Middle frontal gyrus (tissue), 1 donor: ENCODE results near the gene GNAO1.

Source experiments
- DNase-seq: peaks from one replicate; pipeline ENCODE4 v3.0.0-alpha.2; 2015; ENCODE audit warnings: low spot score; ENCODE audit errors: extremely low spot score

GNAO1 gene

DNA sequence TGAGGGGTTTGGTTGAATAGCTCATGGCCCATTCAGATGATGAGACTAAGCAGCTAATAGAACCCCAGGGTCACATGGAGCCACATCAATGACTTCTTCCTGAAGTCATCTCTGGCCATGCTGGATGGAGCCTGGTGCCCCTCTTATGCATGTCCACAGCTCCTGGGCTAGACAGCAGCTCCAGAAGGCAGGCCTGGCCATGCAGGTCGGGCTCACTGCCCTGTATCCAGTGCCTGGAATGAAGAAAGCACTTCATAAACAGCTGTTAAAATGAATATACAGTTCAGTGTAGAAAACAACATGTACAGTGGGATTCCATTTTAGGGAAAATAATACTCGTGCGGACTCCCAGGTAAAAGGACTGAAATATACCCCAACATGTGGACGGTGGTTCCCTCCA is 73.9 kb downstream of the GNAO1 start:
- no peak for DNase-seq

DNA sequence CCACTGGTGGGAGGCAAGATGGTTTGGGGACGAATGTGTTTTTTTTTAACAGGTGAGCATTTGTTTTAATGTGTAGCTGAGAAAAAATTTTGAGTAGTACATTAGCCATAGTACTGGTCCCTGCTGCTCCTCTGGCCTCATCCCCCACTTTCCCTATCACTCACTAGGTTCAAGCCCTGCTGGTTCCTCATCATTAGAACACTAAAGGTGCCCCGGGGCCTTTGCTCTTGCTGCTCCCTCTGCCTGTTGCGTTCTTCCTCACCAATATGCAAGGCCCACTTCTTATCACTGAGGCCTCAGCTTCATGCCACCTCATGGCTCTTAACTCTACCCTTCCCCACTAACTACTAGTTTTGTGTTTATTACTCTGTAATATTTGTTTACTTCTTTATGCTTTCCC is 74.5 kb downstream of the GNAO1 start:
- DNase-seq = no peak

DNA sequence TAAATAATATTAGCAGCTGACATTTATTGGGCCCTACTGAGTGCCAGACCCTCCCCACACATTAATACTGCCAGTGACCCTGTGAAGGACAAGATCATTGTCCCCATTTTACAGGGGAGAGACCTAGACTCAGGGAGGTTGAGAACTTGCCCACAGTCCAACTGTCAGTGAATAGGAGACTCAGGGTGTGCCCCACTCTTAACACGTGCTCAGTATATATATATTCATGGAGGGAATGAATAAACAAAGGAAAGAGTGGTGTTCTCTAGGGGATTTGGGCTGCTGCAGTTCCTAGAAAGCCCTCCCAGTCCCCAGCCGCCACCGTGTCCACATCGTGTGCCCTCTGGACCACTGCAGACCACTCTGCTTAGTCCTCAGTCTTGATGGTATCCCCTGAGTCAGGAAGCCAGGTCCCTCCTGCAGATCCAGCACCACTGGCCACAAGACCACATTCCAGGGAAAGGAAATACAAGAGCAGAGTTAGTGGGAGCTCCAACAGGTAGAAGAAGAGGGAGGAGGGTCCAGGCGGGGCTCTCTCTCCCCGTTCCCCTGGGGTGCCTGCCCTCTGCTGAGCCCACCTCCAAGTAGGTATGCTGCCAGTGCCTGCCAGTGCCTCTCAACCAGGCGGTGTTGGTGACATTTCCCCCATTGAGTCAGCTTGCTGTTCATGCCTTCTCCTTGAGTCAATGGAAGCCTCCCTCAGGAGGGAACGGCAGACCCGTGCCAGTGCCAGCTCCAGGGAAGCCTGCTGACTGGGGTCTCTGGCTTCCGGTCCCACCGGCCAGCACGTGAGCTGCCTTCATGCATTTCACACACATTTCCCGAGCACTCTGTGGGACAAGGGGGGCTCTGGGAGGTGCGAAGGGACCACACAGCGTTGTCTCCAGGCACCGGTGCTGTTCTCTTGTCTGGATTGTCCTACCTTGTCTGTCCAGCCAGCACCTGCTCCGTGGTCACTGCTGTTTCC is 75.6 kb downstream of the GNAO1 start:
- DNase-seq = no peak

DNA sequence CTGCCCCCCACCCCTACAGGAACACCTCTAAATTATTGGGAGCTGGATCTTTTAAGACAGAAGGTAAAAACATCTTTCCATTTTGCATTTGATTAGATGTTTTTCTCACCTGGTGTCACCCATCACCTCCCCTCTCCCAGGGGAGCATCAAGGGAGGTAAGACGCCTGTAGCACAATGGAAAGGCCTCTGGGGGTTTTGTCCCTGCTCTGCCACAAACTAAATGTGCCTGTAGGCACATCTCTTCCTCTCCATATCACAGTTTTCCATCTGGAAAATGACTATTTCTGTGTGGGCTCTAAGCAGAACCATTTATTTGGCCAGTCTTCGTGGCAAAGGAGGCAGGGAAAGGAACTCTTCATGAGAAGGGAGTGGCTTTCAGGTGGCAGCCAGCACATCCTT is 76.6 kb downstream of the GNAO1 start:
- no peak for DNase-seq

DNA sequence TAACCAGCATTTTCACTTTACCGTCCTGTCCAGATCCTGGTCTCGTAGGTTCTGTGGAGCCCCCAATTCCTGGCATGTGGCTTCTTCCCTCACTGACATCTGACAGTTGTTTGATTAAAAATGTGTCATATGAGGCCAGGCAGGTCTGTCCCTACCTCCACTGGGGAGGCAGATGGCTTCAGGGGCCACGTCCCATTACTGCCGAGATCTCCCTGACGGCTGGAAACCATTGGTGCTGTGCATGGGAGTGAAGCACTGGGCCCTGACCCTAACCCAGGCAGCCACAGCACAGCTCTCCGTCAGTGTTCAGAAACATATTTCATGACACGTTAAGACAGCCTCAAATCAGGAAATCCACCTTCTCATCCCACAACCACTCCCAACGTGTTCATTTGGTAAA is 77.5 kb downstream of the GNAO1 start:
- no peak for DNase-seq

DNA sequence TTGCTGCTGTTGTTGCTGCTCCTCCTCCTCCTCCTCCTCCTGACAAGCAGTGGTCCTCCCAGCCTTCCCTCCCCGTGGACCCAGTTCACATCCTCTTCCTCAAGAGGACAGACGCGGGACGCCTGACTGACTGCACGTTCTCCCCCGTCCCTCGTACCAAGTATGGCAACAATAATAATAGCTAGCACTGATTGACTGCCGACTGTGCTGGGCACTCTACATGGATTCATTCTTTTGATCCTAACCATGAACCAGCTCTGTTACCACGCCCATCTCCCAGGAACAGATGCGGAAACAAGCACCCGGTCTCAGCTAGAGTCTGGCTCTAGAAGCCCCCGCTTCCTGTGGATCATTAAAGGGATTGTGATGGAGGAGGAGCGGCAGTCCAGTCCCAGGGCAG is 78.0 kb downstream of the GNAO1 start:
- DNase-seq = no peak

DNA sequence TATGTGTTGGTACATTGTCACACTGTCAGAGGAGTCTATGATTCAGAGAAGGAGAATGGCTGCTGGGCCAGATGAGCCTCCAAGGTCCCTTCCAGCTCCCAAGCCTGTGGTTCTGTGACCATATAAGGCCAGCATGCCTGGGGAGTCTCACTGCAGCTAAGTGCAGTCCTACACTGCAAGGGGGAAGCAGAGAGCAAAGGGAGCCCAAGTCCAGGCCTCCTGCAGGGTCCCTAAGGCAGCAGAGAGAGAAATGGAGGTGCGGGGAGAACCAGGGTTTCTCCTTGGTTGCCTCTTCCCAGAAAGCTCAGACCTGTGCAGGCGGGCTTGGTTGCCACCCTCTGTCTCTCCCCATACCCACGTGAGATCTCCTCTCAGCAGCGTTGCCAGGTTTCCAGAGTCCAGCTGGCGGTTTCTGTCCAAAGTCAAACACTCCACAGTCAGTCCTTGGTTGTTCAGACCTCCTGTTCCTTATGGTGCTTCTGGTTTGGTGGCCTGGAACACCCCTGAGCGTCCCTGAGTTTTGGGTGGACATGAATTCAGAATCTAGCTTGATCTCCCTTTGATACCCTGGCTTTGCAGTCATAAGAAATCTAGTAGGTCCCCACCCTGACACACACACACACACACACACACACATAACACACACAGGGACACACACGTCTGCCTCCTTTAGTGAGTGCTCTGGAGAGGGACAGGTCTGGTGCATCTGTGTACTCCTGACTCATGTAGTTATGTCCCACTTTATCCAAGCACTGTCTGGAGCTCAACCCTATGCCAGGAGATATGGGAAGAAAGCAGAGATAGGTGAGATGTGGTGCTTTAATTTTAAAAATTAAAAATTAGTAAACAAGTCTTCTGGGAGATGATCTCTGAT is 78.8 kb downstream of the GNAO1 start:
- no peak for DNase-seq

DNA sequence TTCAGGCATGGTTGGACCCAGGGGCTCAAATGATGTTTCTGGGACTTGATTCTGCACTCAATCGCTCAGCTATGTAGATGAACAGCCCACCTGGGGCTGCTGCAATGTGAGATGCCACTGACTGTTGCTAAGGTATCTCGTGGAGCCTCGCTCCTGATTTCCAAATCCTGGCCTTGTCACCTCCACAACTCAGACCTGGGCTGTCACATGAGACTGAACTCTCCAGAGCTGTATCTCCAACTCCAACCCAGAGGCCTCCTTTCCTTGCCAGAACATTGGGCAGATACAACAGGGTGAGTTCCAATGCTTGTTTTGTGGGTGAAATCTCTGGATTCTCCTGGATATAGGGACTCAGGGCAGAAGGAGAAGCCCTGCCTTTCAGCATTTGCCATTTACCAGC is 79.5 kb downstream of the GNAO1 start:
- DNase-seq = no peak

DNA sequence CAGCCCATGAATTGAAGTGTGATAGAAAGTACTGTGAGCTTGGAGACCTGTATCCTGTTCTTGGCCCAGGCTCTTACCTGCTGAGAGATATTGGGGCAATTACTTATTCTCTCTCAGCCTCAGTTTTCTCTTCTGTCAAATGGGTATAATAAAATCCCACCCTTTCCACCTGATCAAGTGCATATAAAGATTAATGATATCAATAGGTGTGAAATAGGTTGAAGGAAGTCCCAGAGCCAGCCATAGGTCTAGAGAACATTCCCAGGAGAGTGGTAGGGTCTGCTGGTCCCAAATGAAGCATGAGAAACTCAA is 81.2 kb downstream of the GNAO1 start:
- no peak for DNase-seq

DNA sequence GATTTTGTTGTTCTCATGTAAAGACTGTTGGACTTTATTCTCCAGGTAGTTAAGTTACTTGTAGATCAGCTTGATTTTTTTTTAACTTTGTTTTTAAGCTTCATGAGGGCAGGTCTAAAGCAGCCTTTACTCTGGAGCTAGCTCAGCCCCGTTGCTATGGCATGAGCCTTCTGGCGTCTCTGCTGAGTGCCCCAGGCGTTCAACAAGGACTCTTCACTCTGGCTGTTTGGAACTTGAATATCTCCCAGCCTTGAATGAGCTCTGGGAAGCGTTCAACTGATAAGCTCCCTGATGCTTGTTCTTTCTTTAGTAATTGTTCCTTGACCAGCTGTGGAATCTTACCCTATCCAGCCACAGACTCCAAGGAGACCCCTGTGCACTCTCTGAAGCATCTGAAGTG is 82.3 kb downstream of the GNAO1 start:
- DNase-seq = no peak

DNA sequence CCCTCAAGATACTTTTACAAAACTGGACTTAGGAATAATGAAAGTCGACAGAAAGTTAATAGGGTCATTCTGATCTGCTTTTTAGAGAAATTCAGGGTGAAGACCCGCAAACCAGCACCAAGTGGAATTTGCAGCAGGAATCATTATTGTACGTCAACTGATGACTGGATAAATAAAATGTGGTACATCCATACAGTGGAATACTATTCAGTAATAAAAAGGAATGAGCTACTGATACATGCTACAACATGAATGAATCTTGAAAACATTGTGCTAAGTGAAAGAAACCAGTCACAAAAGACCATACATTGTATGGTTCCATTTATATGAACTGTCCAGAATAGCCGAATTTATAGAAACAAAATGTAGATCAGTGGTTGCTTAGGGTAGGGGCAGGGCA is 83.1 kb downstream of the GNAO1 start:
- DNase-seq = no peak

DNA sequence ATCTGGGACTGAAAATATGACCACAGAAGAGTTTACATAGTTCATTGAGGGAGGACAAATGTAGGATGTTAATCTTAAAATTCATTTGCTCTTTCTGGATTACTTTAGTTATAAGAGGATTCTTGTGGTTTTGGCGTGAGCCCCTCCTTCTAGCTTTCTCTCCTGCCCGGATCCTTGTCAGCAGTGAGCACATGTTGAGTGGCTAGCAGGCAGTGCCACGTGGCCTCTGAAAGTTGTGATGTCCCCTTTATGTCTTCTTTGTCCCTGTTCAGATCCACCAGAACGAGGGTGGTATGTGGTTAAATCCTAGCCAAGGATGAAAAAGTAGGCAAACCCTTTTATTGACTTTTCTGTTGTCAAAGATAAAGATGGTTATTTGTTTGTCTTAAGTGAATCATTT is 83.8 kb downstream of the GNAO1 start:
- DNase-seq = no peak

DNA sequence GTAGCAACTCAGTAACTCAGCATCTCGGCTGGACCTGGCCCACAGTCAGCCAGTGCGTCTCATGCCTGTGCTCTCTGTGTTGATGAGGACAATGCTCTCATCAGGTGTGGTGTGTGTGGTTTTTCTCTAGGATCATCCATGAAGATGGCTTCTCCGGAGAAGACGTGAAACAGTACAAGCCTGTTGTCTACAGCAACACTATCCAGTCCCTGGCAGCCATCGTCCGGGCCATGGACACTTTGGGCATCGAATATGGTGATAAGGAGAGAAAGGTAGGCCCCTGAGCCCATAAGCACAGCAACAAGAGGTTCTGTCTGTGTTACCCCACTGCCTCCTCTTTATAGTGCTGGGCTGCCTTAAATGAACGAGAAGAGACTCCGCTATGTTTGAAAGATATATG is 84.5 kb downstream of the GNAO1 start:
- no peak for DNase-seq

DNA sequence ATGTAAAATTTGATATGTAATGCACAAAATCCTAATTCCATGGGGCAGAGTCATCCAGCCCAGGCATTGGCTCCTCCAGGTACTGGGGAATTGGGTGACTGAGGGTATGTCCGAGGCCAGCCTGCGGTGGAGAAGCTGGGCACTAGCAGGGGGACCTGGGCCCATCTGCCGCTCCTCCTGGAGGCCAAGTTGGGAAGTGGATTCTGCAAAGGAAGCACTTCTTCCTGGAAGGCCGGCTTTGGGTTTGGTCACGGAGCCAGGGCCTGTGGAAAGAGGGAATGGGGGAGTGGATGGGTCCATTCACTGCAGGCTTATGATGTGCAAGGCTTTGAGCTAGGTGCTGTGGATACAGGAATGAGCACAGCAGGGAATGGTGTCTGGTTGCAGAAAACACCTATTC is 85.8 kb downstream of the GNAO1 start:
- no peak for DNase-seq

DNA sequence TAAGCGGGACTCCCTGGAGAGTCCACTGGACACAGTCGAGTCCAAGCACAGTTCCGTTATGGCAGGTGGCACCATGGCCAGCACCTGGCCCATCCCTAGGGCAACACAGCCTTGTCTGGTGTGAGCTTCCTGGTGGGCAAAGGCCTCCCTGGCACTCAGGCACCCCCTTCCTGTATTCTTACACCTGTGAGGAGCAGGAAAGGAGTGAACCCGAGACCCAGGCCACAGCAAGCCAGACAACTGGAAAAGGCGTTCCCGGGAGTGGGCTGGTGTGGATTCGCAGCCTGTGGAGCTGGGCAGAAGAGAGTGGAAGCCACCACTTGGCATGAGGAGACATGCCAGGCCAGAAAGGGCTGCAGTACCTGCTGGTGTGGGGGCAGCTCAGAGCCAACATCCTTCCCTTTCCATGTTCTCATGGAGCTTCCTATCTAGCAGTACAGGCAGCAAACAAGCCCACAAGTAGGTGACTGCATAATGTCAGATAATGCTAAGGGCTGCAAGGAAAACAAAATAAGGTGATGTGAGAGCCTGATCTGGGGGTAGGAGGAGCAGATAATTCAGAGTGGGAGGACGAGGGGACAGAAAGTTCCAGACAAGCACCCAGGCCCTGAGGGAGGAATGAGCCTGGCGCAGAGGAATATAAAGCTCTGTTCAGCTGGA is 87.0 kb downstream of the GNAO1 start:
- no peak for DNase-seq

DNA sequence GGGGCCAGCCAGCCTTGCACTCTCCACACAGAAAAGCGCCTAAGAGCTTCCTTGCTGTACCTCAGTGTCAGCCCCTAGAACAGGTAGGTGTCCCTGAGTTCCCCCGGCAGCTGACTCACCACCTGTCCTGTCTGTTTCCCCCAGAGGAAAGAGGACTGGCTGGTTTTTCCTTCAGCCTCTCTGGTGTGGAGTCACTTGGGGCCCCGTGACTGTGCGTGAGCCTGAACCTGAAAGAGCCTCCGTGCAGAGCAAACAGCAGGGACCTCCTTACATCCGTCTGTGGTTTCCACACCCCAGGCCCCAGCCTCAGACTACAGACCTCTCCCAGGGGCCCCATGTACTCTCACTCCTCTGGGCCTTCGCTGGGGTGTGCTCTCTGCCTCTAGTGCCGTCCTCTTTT is 87.8 kb downstream of the GNAO1 start:
- no peak for DNase-seq

DNA sequence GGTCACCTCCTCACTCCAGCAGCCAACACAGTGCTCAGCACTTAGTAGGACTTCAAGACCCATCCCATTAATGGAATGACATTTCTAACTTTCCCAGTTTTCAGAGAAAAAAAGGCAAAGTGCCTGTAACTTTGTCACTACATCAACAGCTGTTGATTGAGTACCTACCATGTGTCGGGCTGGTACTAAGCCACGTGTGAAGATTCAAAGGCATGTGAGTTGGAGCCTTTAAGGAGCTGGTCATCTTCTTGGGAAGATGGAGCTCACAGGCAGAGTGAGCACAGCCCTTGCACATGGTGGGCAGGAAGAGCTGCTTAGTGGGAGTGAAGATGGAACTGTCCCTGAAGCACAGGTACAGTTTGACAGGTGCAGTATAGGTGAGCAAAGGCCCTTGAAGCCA is 88.6 kb downstream of the GNAO1 start:
- DNase-seq = no peak

DNA sequence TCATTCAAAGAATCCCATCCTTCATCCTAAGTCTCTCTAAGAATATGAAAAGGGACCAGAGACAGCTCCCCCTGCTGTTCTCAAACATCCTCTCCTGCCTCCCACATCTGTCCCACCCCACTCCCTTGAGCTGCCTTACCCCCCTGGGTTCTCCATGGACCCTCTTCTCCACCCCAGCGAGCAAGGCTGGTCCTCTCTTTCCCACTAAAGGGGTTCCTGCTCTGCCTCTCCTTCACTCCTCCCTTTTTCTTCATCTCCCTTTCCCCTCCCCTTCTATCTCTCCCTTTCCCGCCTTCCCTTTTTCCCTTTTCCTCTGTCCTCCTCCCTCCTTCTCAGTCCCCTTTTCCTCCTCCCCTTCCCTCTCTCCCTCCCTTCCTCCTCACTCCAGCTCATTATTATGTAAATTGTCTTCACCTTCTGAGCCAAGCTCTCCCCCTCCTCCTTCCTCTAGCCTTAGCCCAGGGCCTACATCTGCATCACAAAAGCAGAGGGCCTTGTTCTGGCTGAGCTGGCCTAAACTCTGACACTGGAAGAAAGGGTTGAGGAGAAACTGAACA is 90.0 kb downstream of the GNAO1 start:
- DNase-seq = no peak

DNA sequence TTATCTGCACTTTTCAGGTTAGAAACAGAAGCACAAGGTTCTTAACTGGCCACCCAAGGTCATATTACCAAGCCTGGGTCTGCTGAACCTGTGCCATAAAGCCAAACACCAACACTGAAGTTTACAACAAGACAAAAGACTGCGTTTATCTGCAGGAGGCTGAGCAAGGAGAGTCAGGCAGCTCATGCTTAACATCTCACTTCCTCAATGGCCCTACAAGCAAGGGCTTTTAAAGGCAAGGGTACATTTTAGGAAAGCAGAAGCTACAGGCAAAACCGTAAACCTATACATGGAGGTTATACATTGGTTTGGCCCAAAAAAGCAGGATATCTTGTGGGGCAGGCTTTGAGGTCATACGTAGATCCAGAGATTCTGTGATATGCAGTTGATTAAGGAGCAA is 91.2 kb downstream of the GNAO1 start:
- no peak for DNase-seq

DNA sequence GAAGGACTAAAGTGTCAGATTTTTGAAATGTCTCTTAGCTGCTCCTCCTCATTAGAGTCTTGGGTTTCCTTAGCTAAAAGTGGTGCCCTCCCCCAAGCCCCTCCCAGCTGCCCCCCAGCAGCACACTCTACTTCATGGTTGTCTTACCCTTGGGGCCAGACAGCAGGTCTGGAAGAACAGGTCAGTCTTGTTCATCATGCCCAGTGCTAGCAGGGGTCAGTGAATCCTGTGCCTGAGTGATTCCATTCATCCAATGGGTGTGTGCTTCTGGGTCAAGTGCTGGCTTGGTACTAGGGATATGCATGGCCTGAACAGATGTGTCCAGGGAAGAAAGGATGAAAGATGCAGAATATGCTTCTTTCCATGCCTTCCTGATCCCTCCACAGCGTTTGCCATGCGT is 93.2 kb downstream of the GNAO1 start:
- DNase-seq = no peak

DNA sequence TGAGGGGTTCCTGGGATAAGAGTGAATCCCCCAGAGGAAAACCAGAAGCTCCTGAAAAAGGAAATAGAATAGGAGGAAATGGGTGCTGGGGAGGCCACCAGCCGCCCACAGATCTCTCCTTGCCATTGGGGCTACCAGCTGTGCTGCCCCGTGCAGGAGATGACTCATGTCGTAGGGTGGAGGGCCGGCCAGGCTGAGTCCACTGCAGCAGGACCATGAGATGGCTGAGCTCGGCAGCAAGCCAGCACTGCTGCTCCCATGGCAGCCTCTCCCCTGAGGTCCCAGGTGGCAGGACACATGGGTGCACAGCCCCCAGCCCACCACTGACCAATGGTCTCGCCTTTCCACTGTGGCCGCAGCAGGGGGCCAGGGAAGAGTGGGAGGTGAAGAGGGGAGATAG is 95.5 kb downstream of the GNAO1 start:
- no peak for DNase-seq

DNA sequence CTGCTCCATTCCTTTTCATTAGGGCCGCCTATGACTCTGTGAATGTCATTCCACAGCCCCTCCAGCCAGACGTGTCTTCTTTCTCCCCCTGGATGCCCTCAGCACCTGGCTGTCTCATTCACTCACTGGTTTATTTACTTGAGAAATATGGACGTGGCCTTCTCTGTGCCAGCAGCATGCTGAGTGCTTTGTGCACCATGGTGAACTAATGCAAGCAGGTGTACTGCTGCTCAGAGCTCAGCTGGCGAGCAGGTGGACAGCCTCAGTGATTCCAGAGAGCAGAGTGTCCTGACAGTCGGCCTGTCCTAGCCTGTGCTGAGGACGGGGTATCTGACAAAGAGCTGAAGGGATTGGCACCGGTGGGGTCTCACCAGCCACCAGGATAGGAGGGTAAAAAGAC is 96.7 kb downstream of the GNAO1 start:
- DNase-seq = no peak
